IMR-90 (cell line): ENCODE results near the gene CDH13. TPM values are rescaled to one million over a fixed set of nuclear protein-coding genes. Genes with fewer than 3 reads are reported as not detected.

Experiments
- ATAC-seq: fragments of 200-7000 bp; cut with Tn5 transposase; 2 replicates; pipeline ENCODE4 v1.9.1; 2020; ENCODE audit warnings: low read depth, mild to moderate bottlenecking, moderate library complexity
- BruUV-seq: library from RNA; stranded (reverse); fragments of 400-500 nt; replicated peaks from 2 replicates; lab custom pipeline; 2021; lab: Mats Ljungman, UMichigan
- CTCF ChIA-PET: fragments of 300-600 bp; formaldehyde crosslinking; extraction: SDS; loops from one replicate; lab custom pipeline; 2021; ENCODE audit warnings: antibody characterized with exemption; lab: Yijun Ruan, JAX
- POLR2A ChIA-PET: fragments of 300-600 bp; sonication (Branson Sonifier 250); formaldehyde crosslinking; loops from one replicate; lab custom pipeline; 2022; ENCODE audit warnings: antibody characterized with exemption; ENCODE audit not compliant: unreplicated experiment; lab: Charles Lee
- DNase-seq: peaks from one replicate; pipeline ENCODE4 v3.0.0; 2013
- H2AFZ ChIP-seq: replicated peaks from 2 replicates; pipeline ENCODE3; 2013; ENCODE audit warnings: low read length, mild to moderate bottlenecking; ENCODE audit not compliant: poor library complexity
- H2AK5ac ChIP-seq: 2 replicates; pipeline ENCODE4 v1.6.1; 2013; ENCODE audit warnings: low read depth, low read length, inconsistent platforms
- H2AK9ac ChIP-seq: replicated peaks from 2 replicates; pipeline ENCODE3; 2013; ENCODE audit warnings: mild to moderate bottlenecking, low read depth, low read length, moderate library complexity; ENCODE audit not compliant: poor library complexity
- H2BK120ac ChIP-seq: 2 replicates; pipeline ENCODE4 v1.6.1; 2013; ENCODE audit warnings: low read depth, low read length, inconsistent platforms
- H2BK15ac ChIP-seq: 3 replicates; pipeline ENCODE4 v1.6.1; 2013; ENCODE audit warnings: low read depth, low read length, inconsistent platforms
- H2BK20ac ChIP-seq: 2 replicates; pipeline ENCODE4 v1.6.1; 2013; ENCODE audit warnings: low read depth, mild to moderate bottlenecking, inconsistent platforms, low read length, moderate library complexity
- H2BK5ac ChIP-seq: 2 replicates; pipeline ENCODE4 v1.6.1; 2013; ENCODE audit warnings: mild to moderate bottlenecking, low read depth, low read length, inconsistent platforms; ENCODE audit not compliant: poor library complexity, severe bottlenecking
- H3K14ac ChIP-seq: replicated peaks from 2 replicates; pipeline ENCODE4 v1.6.1; 2013; ENCODE audit warnings: low read depth, low read length, inconsistent platforms
- H3K18ac ChIP-seq: 2 replicates; pipeline ENCODE4 v1.6.1; 2013; ENCODE audit warnings: low read depth, low read length, control low read depth
- H3K23ac ChIP-seq: 2 replicates; pipeline ENCODE4 v1.6.1; 2013; ENCODE audit warnings: low read depth, low read length, inconsistent platforms
- H3K27ac ChIP-seq: 2 replicates; pipeline ENCODE4 v1.5.1; 2013; ENCODE audit warnings: mild to moderate bottlenecking, control low read depth, low read length; ENCODE audit not compliant: insufficient read depth
- H3K27me3 ChIP-seq: 2 replicates; pipeline ENCODE4 v1.6.1; 2013; ENCODE audit warnings: low read length; ENCODE audit not compliant: control insufficient read depth, insufficient read depth
- H3K36me3 ChIP-seq: 2 replicates; pipeline ENCODE4 v1.6.1; 2013; ENCODE audit warnings: low read length, mixed read lengths; ENCODE audit not compliant: control insufficient read depth, insufficient read depth
- H3K4ac ChIP-seq: 2 replicates; pipeline ENCODE4 v1.6.1; 2013; ENCODE audit warnings: low read depth, low read length, inconsistent platforms
- H3K4me1 ChIP-seq: 2 replicates; pipeline ENCODE4 v1.6.1; 2013; ENCODE audit warnings: low read length, mixed read lengths; ENCODE audit not compliant: control insufficient read depth, insufficient read depth
- H3K4me2 ChIP-seq: 2 replicates; pipeline ENCODE4 v1.6.1; 2013; ENCODE audit warnings: low read depth, mild to moderate bottlenecking, control low read depth, low read length, moderate library complexity
- H3K4me3 ChIP-seq: 2 replicates; pipeline ENCODE4 v1.5.1; 2013; ENCODE audit warnings: low read depth, mild to moderate bottlenecking, control low read depth, low read length, moderate library complexity; ENCODE audit not compliant: insufficient read depth
- H3K56ac ChIP-seq: 2 replicates; pipeline ENCODE4 v1.6.1; 2013; ENCODE audit warnings: low read length, inconsistent platforms; ENCODE audit not compliant: insufficient read depth; ENCODE audit errors: extremely low read depth
- H3K79me1 ChIP-seq, 2 experiments: 2 replicates each; pipeline ENCODE4 v1.6.1; 2013; ENCODE audit warnings: low read length in 2 of 2, inconsistent platforms in 1 of 2, low read depth in 1 of 2
- H3K9ac ChIP-seq: 2 replicates; pipeline ENCODE4 v1.6.1; 2013; ENCODE audit warnings: low read depth, low read length, control low read depth
- H3K9me1 ChIP-seq: 2 replicates; pipeline ENCODE4 v1.6.1; 2013; ENCODE audit warnings: low read length, inconsistent platforms; ENCODE audit not compliant: insufficient read depth
- H3K9me3 ChIP-seq: 2 replicates; pipeline ENCODE4 v1.6.1; 2013; ENCODE audit warnings: low read length; ENCODE audit not compliant: control insufficient read depth, insufficient read depth
- H4K20me1 ChIP-seq: 2 replicates; pipeline ENCODE4 v1.6.1; 2013; ENCODE audit warnings: low read length, inconsistent platforms; ENCODE audit not compliant: insufficient read depth
- H4K5ac ChIP-seq: 2 replicates; pipeline ENCODE4 v1.6.1; 2013; ENCODE audit warnings: mild to moderate bottlenecking, low read depth, low read length, control low read depth
- H4K8ac ChIP-seq, 2 experiments: 2 replicates each; pipeline ENCODE4 v1.6.1; 2013; ENCODE audit warnings: low read depth in 2 of 2, low read length in 2 of 2, control low read depth in 1 of 2, inconsistent platforms in 1 of 2
- H4K91ac ChIP-seq: 2 replicates; pipeline ENCODE4 v1.6.1; 2013; ENCODE audit warnings: low read depth, low read length, inconsistent platforms; ENCODE audit not compliant: insufficient read depth
- BHLHE40 ChIP-seq: fragments of 150-350 bp; IDR thresholded peaks from 2 replicates; pipeline ENCODE4 v1.6.1; 2016; ENCODE audit warnings: mild to moderate bottlenecking, low read depth, low read length
- CEBPB ChIP-seq: IDR thresholded peaks from 2 replicates; pipeline ENCODE4 v1.6.1; 2012; ENCODE audit warnings: low read depth, low read length, improper control_type of control experiment
- CHD1 ChIP-seq: IDR thresholded peaks from 2 replicates; pipeline ENCODE4 v1.6.1; 2012; ENCODE audit warnings: low read depth, low read length, improper control_type of control experiment
- CTCF ChIP-seq: conservative IDR thresholded peaks from 2 replicates; pipeline ENCODE4 v1.5.1; 2012; ENCODE audit warnings: mild to moderate bottlenecking, low read depth, low read length, improper control_type of control experiment
- ELK1 ChIP-seq: fragments of 150-350 bp; IDR thresholded peaks from 2 replicates; pipeline ENCODE4 v1.6.1; 2016; ENCODE audit warnings: low read depth, mild to moderate bottlenecking, low read length, moderate library complexity, borderline replicate concordance
- FOS ChIP-seq: fragments of 150-350 bp; IDR thresholded peaks from 2 replicates; pipeline ENCODE4 v1.6.1; 2016; ENCODE audit warnings: low read depth, low read length
- MAFK ChIP-seq: IDR thresholded peaks from 2 replicates; pipeline ENCODE4 v1.6.1; 2012; ENCODE audit warnings: low read depth, low read length, improper control_type of control experiment
- MAZ ChIP-seq: IDR thresholded peaks from 2 replicates; pipeline ENCODE4 v1.6.1; 2012; ENCODE audit warnings: low read depth, mild to moderate bottlenecking, low read length, improper control_type of control experiment, moderate library complexity, borderline replicate concordance
- MXI1 ChIP-seq: IDR thresholded peaks from 2 replicates; pipeline ENCODE4 v1.6.1; 2012; ENCODE audit warnings: low read depth, mild to moderate bottlenecking, low read length, moderate library complexity, borderline replicate concordance
- NFE2L2 ChIP-seq: fragments of 150-350 bp; IDR thresholded peaks from 2 replicates; pipeline ENCODE4 v1.6.1; 2016; ENCODE audit warnings: low read depth, mild to moderate bottlenecking, low read length
- POLR2A ChIP-seq: IDR thresholded peaks from 2 replicates; pipeline ENCODE4 v1.6.1; 2012; ENCODE audit warnings: mild to moderate bottlenecking, low read depth, low read length
- RAD21 ChIP-seq: IDR thresholded peaks from 2 replicates; pipeline ENCODE4 v1.6.1; 2012; ENCODE audit warnings: low read length, improper control_type of control experiment
- RCOR1 ChIP-seq: IDR thresholded peaks from 2 replicates; pipeline ENCODE4 v1.6.1; 2012; ENCODE audit warnings: mild to moderate bottlenecking, low read length, improper control_type of control experiment; ENCODE audit not compliant: insufficient replicate concordance
- RFX5 ChIP-seq: IDR thresholded peaks from 2 replicates; pipeline ENCODE4 v1.8.0; 2012; ENCODE audit warnings: low read depth, mild to moderate bottlenecking, low read length, moderate library complexity
- SMC3 ChIP-seq: fragments of 150-350 bp; IDR thresholded peaks from 2 replicates; pipeline ENCODE4 v1.6.1; 2016; ENCODE audit warnings: low read depth, mild to moderate bottlenecking, antibody characterized with exemption, low read length, moderate library complexity
- USF2 ChIP-seq: fragments of 150-350 bp; IDR thresholded peaks from 2 replicates; pipeline ENCODE4 v1.6.1; 2017; ENCODE audit warnings: mild to moderate bottlenecking, antibody characterized with exemption, low read length, low read depth
- WGBS, 2 experiments: methylation state at CpG; one replicate each; pipeline versions ENCODE4 v1.1.5 to v1.1.7; 2013; ENCODE audit warnings: missing lambda C conversion rate in 2 of 2; ENCODE audit not compliant: insufficient read length in 1 of 2; ENCODE audit errors: extremely low coverage in 2 of 2; 5-methylcytosine and 5-hydroxymethylcytosine counted together
- dilution Hi-C: fragments of 300-500 bp; cut with HindIII; formaldehyde crosslinking; loops from one replicate; pipeline ENCODE4 v1.14.3; 2018; ENCODE audit warnings: low sequenced_read_pairs; ENCODE audit not compliant: unreplicated experiment
- in situ Hi-C: fragments of 300-500 bp; cut with MboI; formaldehyde crosslinking; loops from 3 replicates; pipeline ENCODE4 v1.14.3; 2019; ENCODE audit warnings: low sequenced_read_pairs, inconsistent platforms, mixed read lengths
- intact Hi-C: fragments of 100-400 bp; cut with micrococcal nuclease; formaldehyde crosslinking; loops from 2 replicates; pipeline ENCODE4 v1.10.0; 2022
- polyA plus RNA-seq, 3 experiments: library from polyadenylated mRNA; depleted of rRNA; stranded (reverse); fragments of >200 nt; gene quantifications; 2 replicates each; pipeline ENCODE4 v1.2.3, GENCODE V29; 2012; ENCODE audit warnings: low replicate concordance in 1 of 3
- total RNA-seq: library from RNA; depleted of rRNA; stranded (reverse); fragments of >200 nt; gene quantifications from 2 replicates; pipeline ENCODE4 v1.2.3, GENCODE V29; 2012

The CDH13 gene
- total and polyA plus RNA-seq, 2 of the 4 experiments (the other 2 are of a cell fraction) = 61.6 to 74.7 TPM

GRCh38 chr16:82834151-82834815 is 207.5 kb downstream of the CDH13 start:
- in situ Hi-C loops (no loop called here), dilution Hi-C loops (no loop called here)

More at GRCh38 chr16:82834151-82834815, 207.5 kb downstream of the CDH13 start:
- Histone ChIP-seq H3K4me2 (no peak overlapping the region), H3K9me1 (0 out of 2 replicates have a peak, but pooled peaks cover 3% of the 10 kb centered on the region), H3K4me3 (no peak overlapping the region), H2AK5ac (no peak overlapping the region), H2AK9ac (no peak overlapping the region), H3K9me3 (no peaks in the 10 kb centered on the region), H2BK20ac (no peak overlapping the region), H3K27me3 (no peaks in the 10 kb centered on the region), H3K36me3 (no peaks in the 10 kb centered on the region), H3K79me1 (peaks cover 0 to 15% of the 10 kb centered on the region in 2 experiments; a peak in 2 of 4 replicates), H4K5ac (no peak overlapping the region), H2AFZ (no peak overlapping the region), H4K8ac (no peak overlapping the region), H2BK15ac (no peak overlapping the region), H3K23ac (no peak overlapping the region), H3K56ac (no peak overlapping the region), H4K20me1 (0 out of 2 replicates have a peak, but pooled peaks cover 7% of the 10 kb centered on the region), H3K9ac (no peak overlapping the region), H2BK120ac (no peak overlapping the region), H3K4ac (no peak overlapping the region), H3K4me1 (no peaks in the 10 kb centered on the region), H3K14ac (no peak overlapping the region), H4K91ac (no peak overlapping the region), H3K18ac (no peak overlapping the region), H2BK5ac (no peak overlapping the region), H3K27ac (no peak overlapping the region)
- ChIA-PET CTCF (no interaction called here), POLR2A (no interaction called here)
- BruUV-seq = no TSS peak
- ATAC-seq (no peak), DNase-seq (peak; percentile 46)
- intact Hi-C loops = no loop called here
- no peak for TF ChIP-seq BHLHE40
- TF ChIP-seq CHD1 = no peak
- no peak for TF ChIP-seq MXI1
- TF ChIP-seq RCOR1 = no peak
- TF ChIP-seq USF2 = no peak
- no peak for TF ChIP-seq POLR2A
- no peak for TF ChIP-seq MAFK
- TF ChIP-seq ELK1 = no peak
- no peak for TF ChIP-seq MAZ
- no peak for TF ChIP-seq SMC3
- TF ChIP-seq FOS = no peak
- no peak for TF ChIP-seq CTCF
- no peak for TF ChIP-seq RAD21
- TF ChIP-seq NFE2L2 = no peak
- TF ChIP-seq CEBPB = no peak
- TF ChIP-seq RFX5 = no peak
- WGBS, 2 experiments = no CpG with 5 or more reads among the region's 8 CpGs
